ENCODE data around the gene AHR. TPM values are rescaled to one million over a fixed set of nuclear protein-coding genes. Genes with fewer than 3 reads are reported as not detected.

The AHR gene
- 73.9 TPM for total RNA-seq (ENCODE audit: unreplicated experiment)
- long read RNA-seq, partial matches to known transcripts: 7 of 7 reads
- long read RNA-seq, other reads (novel, unspliced or antisense): 0 of 7 reads

DNA sequence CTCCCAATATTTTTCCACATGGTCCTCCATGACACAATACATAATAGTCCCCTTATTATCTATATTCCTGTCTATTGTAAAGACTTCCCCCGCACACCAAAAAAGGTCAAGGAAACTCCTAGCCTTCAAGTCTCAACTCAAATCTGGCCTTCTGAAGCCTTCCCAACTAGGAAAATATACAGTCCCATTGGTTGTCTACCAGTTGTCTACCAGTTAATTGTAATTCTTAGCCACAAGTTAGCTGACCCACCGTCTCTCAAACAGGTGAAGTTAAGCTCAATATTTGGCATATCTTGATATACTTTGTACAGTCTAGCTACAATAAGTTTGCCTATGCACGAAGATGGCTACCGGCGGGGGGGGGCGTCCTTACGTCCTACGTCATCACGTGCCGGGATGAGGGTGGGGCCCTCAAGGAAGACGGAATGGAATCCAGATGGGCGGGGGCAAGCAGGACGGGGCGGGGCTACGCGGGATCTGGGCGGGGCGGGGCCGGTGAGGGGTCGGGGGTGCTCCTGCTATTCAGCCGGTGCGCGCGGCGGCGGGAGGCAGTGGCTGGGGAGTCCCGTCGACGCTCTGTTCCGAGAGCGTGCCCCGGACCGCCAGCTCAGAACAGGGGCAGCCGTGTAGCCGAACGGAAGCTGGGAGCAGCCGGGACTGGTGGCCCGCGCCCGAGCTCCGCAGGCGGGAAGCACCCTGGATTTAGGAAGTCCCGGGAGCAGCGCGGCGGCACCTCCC, at the start of gene AHR:
TSS of gene AHR (plus strand) at position 551 of the 738 bp plus-strand sequence. CDS start 613 bp downstream, outside the sequence.
- Mint-ChIP-seq H3K4me1 (ENCODE audit: unreplicated experiment) (peaks cover 13% of the 10 kb centered on the region), H3K36me3 (ENCODE audit: low read depth, unreplicated experiment) (peaks cover 11% of the 10 kb centered on the region), H3K27ac (ENCODE audit: unreplicated experiment) (peak within 1 kb of the TSS; percentile 68), H3K9me3 (ENCODE audit: unreplicated experiment) (no peaks in the 10 kb centered on the region), H3K27me3 (ENCODE audit: unreplicated experiment) (peaks cover 5% of the 10 kb centered on the region), H3K4me3 (ENCODE audit: unreplicated experiment) (peak within 1 kb of the TSS; percentile 99)
- DNase-seq (ENCODE audit: low spot score): peak; percentile 79
- TF ChIP-seq, protein P1, sequence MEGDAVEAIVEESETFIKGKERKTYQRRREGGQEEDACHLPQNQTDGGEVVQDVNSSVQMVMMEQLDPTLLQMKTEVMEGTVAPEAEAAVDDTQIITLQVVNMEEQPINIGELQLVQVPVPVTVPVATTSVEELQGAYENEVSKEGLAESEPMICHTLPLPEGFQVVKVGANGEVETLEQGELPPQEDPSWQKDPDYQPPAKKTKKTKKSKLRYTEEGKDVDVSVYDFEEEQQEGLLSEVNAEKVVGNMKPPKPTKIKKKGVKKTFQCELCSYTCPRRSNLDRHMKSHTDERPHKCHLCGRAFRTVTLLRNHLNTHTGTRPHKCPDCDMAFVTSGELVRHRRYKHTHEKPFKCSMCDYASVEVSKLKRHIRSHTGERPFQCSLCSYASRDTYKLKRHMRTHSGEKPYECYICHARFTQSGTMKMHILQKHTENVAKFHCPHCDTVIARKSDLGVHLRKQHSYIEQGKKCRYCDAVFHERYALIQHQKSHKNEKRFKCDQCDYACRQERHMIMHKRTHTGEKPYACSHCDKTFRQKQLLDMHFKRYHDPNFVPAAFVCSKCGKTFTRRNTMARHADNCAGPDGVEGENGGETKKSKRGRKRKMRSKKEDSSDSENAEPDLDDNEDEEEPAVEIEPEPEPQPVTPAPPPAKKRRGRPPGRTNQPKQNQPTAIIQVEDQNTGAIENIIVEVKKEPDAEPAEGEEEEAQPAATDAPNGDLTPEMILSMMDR (IDR thresholded peaks at IDR 0.05; ENCODE audit: unreplicated experiment): no peak

DNA sequence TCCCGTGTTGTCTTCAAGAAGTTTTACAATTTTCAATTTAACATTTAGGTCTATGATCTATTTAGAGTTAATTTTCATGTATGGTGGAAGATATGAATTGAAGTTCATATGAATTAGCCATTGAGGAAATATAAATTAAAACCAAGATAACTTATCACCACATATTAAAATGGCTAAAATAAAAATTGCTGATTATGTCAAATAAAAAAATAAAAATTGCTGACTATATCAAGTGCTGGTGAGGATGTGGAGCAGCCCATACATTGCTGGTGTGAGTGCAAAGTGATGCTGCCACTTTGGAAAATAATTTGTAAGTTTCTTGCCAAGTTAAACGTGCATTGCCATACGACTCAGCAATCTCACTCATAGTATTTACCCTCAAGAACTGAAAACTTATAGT, 44.6 kb upstream of the AHR start:
- H3K4me1 Mint-ChIP-seq (ENCODE audit: unreplicated experiment): no peaks in the 10 kb centered on the region
- TF ChIP-seq, protein P1 (IDR thresholded peaks at IDR 0.05; ENCODE audit: unreplicated experiment): no peak
- H3K36me3 Mint-ChIP-seq (ENCODE audit: low read depth, unreplicated experiment): no peaks in the 10 kb centered on the region

DNA sequence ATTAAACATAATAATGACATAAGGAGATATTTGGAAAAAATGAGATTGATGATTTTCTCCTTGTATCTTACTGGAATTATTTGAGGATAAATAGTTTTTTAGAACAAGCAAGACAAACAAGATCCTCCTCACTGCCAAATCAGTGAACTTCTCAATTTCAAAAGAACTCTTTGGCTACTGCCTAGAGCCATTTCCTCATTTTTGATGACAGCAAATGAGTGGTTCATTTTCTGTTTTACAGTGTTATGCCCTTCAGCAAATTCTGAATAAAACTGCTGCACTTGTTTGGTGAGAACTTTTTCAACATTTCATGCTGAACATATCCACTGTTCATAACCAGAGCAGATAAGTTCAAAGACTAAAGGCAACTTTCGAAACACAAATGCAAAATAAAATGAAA, 42.5 kb upstream of the AHR start:
- H3K4me1 Mint-ChIP-seq (ENCODE audit: unreplicated experiment): no peaks in the 10 kb centered on the region
- TF ChIP-seq, protein P1 (IDR thresholded peaks at IDR 0.05; ENCODE audit: unreplicated experiment): no peak
- H3K27ac Mint-ChIP-seq (ENCODE audit: unreplicated experiment): no peak overlapping the region
- no peaks in the 10 kb centered on the region for H3K9me3 Mint-ChIP-seq (ENCODE audit: unreplicated experiment)
- no peak overlapping the region for H3K4me3 Mint-ChIP-seq (ENCODE audit: unreplicated experiment)
- DNase-seq (ENCODE audit: low spot score): no peak
- H3K27me3 Mint-ChIP-seq (ENCODE audit: unreplicated experiment): no peaks in the 10 kb centered on the region
- no peaks in the 10 kb centered on the region for H3K36me3 Mint-ChIP-seq (ENCODE audit: low read depth, unreplicated experiment)

More for the DNA sequence above, 44.6 kb upstream of the AHR start:
- no peak for DNase-seq (ENCODE audit: low spot score)
- Mint-ChIP-seq H3K4me3 (ENCODE audit: unreplicated experiment) (no peak overlapping the region), H3K9me3 (ENCODE audit: unreplicated experiment) (no peaks in the 10 kb centered on the region), H3K27ac (ENCODE audit: unreplicated experiment) (no peak overlapping the region), H3K27me3 (ENCODE audit: unreplicated experiment) (no peaks in the 10 kb centered on the region)

DNA sequence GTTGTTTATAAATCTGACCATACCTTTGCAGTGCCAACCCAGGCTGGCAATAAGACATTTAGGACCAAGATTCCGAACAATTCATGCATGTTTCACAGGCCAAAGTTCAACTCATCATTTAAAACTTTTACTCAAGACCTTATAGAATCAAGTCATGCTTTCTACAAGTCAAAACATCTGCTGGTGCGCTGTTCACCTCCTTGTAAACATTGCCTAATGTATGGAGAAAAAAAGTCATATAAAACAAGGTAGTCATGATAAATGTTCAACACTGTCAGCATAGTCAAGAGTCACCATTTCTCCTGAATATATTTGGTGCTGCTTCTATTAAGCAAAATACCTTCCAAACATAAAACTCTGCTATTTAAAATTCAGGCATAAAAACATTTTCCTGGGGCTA, 42.1 kb upstream of the AHR start:
- Mint-ChIP-seq H3K27ac (ENCODE audit: unreplicated experiment) (no peak overlapping the region), H3K9me3 (ENCODE audit: unreplicated experiment) (no peaks in the 10 kb centered on the region), H3K27me3 (ENCODE audit: unreplicated experiment) (no peaks in the 10 kb centered on the region), H3K4me1 (ENCODE audit: unreplicated experiment) (no peaks in the 10 kb centered on the region), H3K36me3 (ENCODE audit: low read depth, unreplicated experiment) (no peaks in the 10 kb centered on the region), H3K4me3 (ENCODE audit: unreplicated experiment) (no peak overlapping the region)
- DNase-seq (ENCODE audit: low spot score): no peak
- TF ChIP-seq, protein P1 (IDR thresholded peaks at IDR 0.05; ENCODE audit: unreplicated experiment): no peak

DNA sequence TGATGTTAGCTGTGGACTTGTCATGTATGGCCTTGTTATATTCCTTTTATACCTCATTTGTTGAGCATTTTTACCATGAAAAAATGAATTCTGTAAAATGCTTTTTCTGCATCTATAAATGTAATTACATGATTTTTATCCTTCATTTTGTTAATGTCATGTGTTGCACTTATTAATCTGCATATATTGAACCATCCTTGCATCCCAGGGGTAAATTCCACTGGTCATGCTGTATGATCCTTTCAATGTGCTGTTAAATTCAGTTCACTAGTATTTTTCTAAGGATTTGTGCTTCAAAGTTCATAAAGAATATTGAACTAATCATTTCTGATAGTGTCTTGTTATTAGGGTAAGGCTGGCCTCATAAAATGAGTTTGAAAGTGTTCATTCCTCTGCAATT, 31.9 kb upstream of the AHR start:
- Mint-ChIP-seq H3K27me3 (ENCODE audit: unreplicated experiment) (peaks cover 3% of the 10 kb centered on the region), H3K9me3 (ENCODE audit: unreplicated experiment) (peaks cover 4% of the 10 kb centered on the region), H3K36me3 (ENCODE audit: low read depth, unreplicated experiment) (peaks cover 3% of the 10 kb centered on the region), H3K27ac (ENCODE audit: unreplicated experiment) (no peak overlapping the region), H3K4me1 (ENCODE audit: unreplicated experiment) (no peaks in the 10 kb centered on the region), H3K4me3 (ENCODE audit: unreplicated experiment) (no peak overlapping the region)
- no peak for DNase-seq (ENCODE audit: low spot score)
- TF ChIP-seq, protein P1 (IDR thresholded peaks at IDR 0.05; ENCODE audit: unreplicated experiment): no peak

Measured in endothelial cell (in vitro differentiated cells).